Ectodermal cell (in vitro differentiated cells): ENCODE data around the gene ZBTB46.
"Not testable (repeated sequence)": the region's sequence is repeated elsewhere in the genome, so short reads cannot be mapped to it uniquely, and the experiment has no call there.

ENCODE experiments used
- H3K27ac ChIP-seq: 2 replicates; pipeline ENCODE4 v1.7.0; 2013; ENCODE audit warnings: mild to moderate bottlenecking, low read depth, low read length; ENCODE audit not compliant: insufficient read depth, poor library complexity, severe bottlenecking
- H3K27me3 ChIP-seq: 2 replicates; pipeline ENCODE4 v1.7.0; 2013; ENCODE audit warnings: mild to moderate bottlenecking, low read length; ENCODE audit not compliant: insufficient read depth, control insufficient read depth, poor library complexity, severe bottlenecking
- H3K36me3 ChIP-seq: one replicate; pipeline ENCODE4 v1.7.0; 2013; ENCODE audit warnings: low read length; ENCODE audit not compliant: control insufficient read depth, insufficient read depth
- H3K4me1 ChIP-seq: one replicate; pipeline ENCODE4 v1.7.0; 2013; ENCODE audit warnings: low read length; ENCODE audit not compliant: control insufficient read depth, insufficient read depth
- H3K4me3 ChIP-seq: 2 replicates; pipeline ENCODE4 v1.7.0; 2013; ENCODE audit warnings: low read depth, low read length, control low read depth; ENCODE audit not compliant: insufficient read depth
- H3K9me3 ChIP-seq: 2 replicates; pipeline ENCODE4 v1.7.0; 2013; ENCODE audit warnings: mild to moderate bottlenecking, low read length, moderate library complexity; ENCODE audit not compliant: control insufficient read depth
- WGBS, 2 experiments: methylation state at CpG; one replicate each; pipeline ENCODE4 v1.1.7; 2013; ENCODE audit warnings: missing lambda C conversion rate in 2 of 2; 5-methylcytosine and 5-hydroxymethylcytosine counted together

The ZBTB46 gene

GRCh38 chr20:63801174-63801573, 29.9 kb downstream of the ZBTB46 start:
- not testable (repeated sequence) for H3K4me1 ChIP-seq, H3K4me3 ChIP-seq, H3K9me3 ChIP-seq, H3K36me3 ChIP-seq, H3K27ac ChIP-seq, H3K27me3 ChIP-seq
- 93 to 99% methylated on average over 2 of the region's 2 CpGs for WGBS, 2 experiments

- not testable (repeated sequence) for H3K4me3 ChIP-seq, H3K4me1 ChIP-seq, H3K36me3 ChIP-seq, H3K27ac ChIP-seq, H3K9me3 ChIP-seq, H3K27me3 ChIP-seq
- WGBS, 2 experiments, result 95 to 96% methylated on average over 27 of the region's 27 CpGs
Observed at GRCh38 chr20:63800411-63800810, 30.7 kb downstream of the ZBTB46 start.

- H3K4me3 ChIP-seq, H3K9me3 ChIP-seq, H3K4me1 ChIP-seq, H3K36me3 ChIP-seq, H3K27ac ChIP-seq, H3K27me3 ChIP-seq: not testable (repeated sequence)
- WGBS, 2 experiments, result 86 to 89% methylated on average over 5 of the region's 5 CpGs
Observed at GRCh38 chr20:63799127-63799526, 31.9 kb downstream of the ZBTB46 start.

GRCh38 chr20:63797175-63797574, 33.9 kb downstream of the ZBTB46 start:
- 88 to 96% methylated on average over 2 to 3 of the region's 3 CpGs for WGBS, 2 experiments
- not testable (repeated sequence) for H3K27ac ChIP-seq

GRCh38 chr20:63795178-63795830, 35.8 kb downstream of the ZBTB46 start:
- Histone ChIP-seq H3K9me3 (no peaks in the 10 kb centered on the region), H3K4me1 (peaks cover 3% of the 10 kb centered on the region), H3K36me3 (no peaks in the 10 kb centered on the region), H3K4me3 (no peak overlapping the region), H3K27me3 (no peaks in the 10 kb centered on the region), H3K27ac (no peak overlapping the region)
- 94 to 96% methylated on average over 30 of the region's 30 CpGs for WGBS, 2 experiments

More at GRCh38 chr20:63797175-63797574, 33.9 kb downstream of the ZBTB46 start:
- not testable (repeated sequence) for H3K27me3 ChIP-seq, H3K4me3 ChIP-seq, H3K9me3 ChIP-seq, H3K36me3 ChIP-seq, H3K4me1 ChIP-seq

GRCh38 chr20:63794614-63795013, 36.5 kb downstream of the ZBTB46 start:
- WGBS, 2 experiments, result 94 to 97% methylated on average over 14 of the region's 14 CpGs
- no peak overlapping the region for H3K27ac ChIP-seq
- H3K9me3 ChIP-seq, result no peaks in the 10 kb centered on the region
- H3K27me3 ChIP-seq, result no peaks in the 10 kb centered on the region
- peaks cover 3% of the 10 kb centered on the region for H3K4me1 ChIP-seq
- no peak overlapping the region for H3K4me3 ChIP-seq
- no peaks in the 10 kb centered on the region for H3K36me3 ChIP-seq

GRCh38 chr20:63792866-63793265, 38.2 kb downstream of the ZBTB46 start:
- Histone ChIP-seq H3K27me3 (no peaks in the 10 kb centered on the region), H3K36me3 (no peaks in the 10 kb centered on the region), H3K4me3 (no peak overlapping the region), H3K27ac (no peak overlapping the region), H3K9me3 (no peaks in the 10 kb centered on the region), H3K4me1 (peaks cover 3% of the 10 kb centered on the region)
- WGBS, 2 experiments, result 88 to 89% methylated on average over 20 of the region's 20 CpGs

- Histone ChIP-seq H3K27ac (no peak overlapping the region), H3K4me1 (peaks cover 3% of the 10 kb centered on the region), H3K9me3 (no peaks in the 10 kb centered on the region), H3K27me3 (no peaks in the 10 kb centered on the region), H3K4me3 (no peak overlapping the region), H3K36me3 (no peaks in the 10 kb centered on the region)
- 85 to 87% methylated on average over 23 of the region's 23 CpGs for WGBS, 2 experiments
Observed at GRCh38 chr20:63791497-63792156, 39.4 kb downstream of the ZBTB46 start.

- no peak overlapping the region for H3K4me3 ChIP-seq
- H3K27me3 ChIP-seq, result no peaks in the 10 kb centered on the region
- peaks cover 6% of the 10 kb centered on the region for H3K4me1 ChIP-seq
- no peak overlapping the region for H3K27ac ChIP-seq
- H3K9me3 ChIP-seq, result no peaks in the 10 kb centered on the region
- WGBS, 2 experiments, result 93 to 94% methylated on average over 37 of the region's 37 CpGs
- H3K36me3 ChIP-seq, result no peaks in the 10 kb centered on the region
Observed at GRCh38 chr20:63790572-63791168, 40.4 kb downstream of the ZBTB46 start.

GRCh38 chr20:63789836-63790571, 41.1 kb downstream of the ZBTB46 start:
- Histone ChIP-seq H3K4me1 (peaks cover 6% of the 10 kb centered on the region), H3K27me3 (no peaks in the 10 kb centered on the region), H3K4me3 (no peak overlapping the region), H3K27ac (no peak overlapping the region), H3K36me3 (no peaks in the 10 kb centered on the region), H3K9me3 (no peaks in the 10 kb centered on the region)
- WGBS, 2 experiments, result 95 to 96% methylated on average over 57 of the region's 57 CpGs
